GM21529 (cell line): Measurements from ENCODE around the gene RAB33A.

ENCODE experiments used
- ATAC-seq: cut with Tn5 transposase; IDR thresholded peaks from one replicate; pipeline ENCODE4 v1.9.1; 2021; ENCODE audit not compliant: unreplicated experiment

Gene RAB33A

DNA sequence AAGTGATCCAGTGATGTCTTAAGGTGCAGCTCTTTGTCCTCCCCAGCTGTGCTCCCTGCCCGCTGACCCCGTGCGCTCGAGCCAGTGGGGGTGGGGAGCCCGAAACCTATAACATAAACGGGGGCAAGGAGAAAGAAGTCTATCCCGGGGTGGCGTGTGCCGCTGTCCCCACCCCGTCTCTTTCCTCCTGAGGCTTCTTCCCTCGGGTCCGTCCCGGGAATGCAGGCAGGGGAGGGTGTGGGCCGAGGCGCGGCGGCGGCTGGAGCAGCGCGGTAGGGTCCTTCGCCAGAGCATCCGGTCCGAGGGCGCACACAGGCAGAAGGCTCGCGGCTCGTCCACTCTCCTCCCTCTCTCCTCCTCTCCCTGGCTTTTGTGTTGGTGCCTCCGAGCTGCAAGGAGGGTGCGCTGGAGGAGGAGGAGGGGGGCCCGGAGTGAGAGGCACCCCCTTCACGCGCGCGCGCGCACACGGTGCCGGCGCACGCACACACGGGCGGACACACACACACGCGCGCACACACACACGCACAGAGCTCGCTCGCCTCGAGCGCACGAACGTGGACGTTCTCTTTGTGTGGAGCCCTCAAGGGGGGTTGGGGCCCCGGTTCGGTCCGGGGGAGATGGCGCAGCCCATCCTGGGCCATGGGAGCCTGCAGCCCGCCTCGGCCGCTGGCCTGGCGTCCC is at the start of gene RAB33A:
Gene RAB33A (plus strand): TSS at position 517 of the 681 bp plus-strand sequence. CDS start 101 bp downstream, at position 618.
- no peak for ATAC-seq

DNA sequence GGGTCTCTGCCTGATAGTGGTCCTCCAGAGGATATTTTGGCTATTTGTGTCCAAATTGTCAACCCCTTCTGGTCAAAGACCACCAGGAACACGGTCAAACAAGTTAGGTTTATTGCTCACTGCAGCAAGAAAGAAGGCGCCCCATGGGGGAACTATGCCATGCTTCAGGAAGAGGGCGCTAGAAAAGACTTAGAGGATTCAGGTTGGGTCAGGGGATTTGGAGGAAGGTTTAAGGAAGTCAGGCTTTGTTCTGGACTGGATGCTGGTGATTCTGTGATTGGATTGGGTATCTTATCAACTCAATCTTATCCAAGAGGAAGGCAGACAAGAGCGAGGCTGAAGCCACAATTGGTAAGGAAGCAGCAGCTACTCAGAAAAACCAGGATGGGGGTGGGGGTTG is 47.2 kb upstream of the RAB33A start:
- ATAC-seq, result no peak

DNA sequence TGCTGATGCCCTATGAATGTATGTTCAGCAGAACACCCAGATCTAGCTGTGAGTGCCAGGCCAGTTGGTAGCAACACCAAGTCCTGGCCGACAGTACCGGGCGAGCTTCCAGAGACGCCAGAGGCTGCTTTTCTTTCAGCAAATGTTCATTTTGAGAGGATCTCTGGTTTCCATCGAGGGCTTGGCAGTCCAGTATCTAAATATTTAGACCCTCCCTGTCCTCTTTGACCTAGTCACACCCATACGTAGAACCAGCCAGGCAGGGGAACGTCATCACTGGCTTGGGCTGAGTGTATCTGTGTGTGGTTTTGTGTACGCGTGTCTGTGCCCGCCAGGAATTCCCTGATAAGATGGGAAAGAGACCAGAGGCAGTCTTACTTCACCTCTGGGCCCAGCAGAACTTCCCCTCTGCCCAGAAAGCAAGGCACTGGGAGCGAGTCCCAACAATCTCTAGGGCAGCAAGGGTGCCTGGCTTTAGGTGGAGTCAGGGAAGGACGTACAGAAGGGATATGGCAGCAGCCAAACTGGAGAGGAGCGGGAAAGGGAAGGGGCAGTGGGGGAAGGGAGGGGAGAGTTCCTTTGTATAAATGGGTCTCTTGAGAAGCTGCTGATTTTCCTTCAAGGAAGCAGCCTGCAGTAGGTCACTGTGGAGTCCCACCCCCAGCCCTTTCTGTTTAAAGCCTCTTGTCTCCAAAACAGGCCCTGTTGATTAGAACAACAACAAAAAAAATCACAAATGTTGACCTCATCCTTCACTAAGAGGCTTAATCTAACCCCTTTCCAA is 46.5 kb upstream of the RAB33A start:
- ATAC-seq, result no peak

DNA sequence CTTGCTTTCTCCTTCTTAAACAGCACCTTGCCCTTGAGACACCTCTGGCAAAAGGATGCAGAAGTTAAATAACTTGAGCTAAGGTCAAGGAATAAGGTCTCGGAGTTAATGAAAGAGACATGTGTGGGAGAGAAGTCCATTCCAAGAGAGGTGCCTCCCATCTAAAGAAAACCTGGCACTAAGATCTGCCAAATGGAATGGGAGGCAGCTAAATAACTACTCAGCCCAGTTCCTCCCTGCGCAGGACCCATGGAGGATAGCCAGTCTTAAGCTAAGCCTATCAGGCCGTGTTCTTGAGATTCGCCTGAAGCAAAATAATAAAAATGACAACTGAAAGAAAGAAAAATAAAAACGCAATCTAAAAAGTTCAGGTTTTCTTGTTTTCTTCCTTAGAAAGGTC is 40.8 kb upstream of the RAB33A start:
- ATAC-seq, result no peak

DNA sequence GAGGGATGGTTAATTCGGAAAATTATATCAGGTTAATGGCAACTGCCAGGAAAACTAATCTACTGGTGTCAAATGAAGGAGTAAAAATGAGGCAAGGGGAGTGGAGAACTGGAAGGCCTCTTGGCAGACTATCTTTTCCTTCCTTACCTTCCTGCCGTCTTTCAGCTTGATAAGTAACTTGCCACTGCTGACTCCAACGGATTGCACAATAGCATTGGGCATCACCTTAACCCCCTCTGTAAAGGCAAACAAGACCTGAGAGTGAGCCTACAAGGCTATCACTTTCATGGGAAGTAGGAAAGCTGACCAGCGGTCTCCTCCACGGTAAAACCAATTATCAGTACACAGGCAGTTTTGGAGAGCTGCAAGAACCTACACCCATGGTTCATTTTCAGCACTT is 35.3 kb upstream of the RAB33A start:
- ATAC-seq, result no peak

DNA sequence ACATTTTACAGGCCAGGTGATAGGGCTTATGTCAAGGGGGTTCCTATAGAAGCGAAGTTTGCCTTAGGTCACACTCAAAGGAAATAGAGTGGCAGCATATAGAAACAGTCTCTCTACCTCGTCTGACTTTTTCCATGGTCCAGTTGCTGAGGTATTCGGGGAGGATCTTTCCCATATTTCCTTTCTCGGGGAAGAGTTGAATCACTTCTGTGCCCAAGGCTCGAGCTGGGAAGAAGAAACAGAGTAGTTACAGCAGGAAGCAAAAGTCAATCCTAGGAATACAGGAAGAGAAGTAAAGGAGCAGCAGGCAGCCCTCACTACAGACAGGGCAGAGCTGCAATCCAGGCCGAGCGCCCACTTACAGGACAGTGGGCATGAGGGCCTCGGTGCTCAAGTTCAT is 34.8 kb upstream of the RAB33A start:
- ATAC-seq, result no peak

DNA sequence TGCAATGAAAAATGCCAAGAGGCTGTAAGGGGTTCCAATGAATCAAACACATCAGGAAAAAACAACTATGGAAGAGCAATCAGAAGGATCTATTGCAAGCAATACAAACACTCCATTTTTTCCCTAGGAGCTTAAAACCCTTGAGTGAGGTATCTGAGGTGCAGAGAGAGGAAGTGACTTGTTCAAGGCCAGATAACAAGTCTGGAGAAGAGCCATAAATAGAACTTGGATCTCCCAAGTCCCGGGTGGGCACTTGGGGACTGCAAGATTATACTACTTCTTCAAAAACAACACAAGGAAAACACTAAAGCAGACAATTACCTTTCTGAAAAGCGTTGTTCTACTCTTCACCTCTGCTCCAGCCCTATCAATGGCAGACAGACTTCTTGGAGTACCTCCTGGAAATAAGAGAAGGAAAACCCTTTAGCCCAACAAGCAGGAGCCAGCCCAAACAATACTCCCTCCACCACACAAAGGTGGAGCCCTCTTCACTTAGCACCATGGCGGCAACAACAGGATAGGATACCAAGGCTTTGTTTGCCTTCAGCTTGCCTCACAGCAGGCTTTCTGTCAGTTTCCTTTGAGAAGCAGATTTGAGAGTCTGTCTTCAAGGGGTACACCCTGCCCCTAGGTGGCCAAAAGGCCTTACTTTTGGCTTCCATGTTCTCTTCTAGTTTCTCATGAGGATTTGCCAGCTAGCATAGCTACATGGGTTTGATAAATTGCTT is 32.1 kb upstream of the RAB33A start:
- no peak for ATAC-seq

DNA sequence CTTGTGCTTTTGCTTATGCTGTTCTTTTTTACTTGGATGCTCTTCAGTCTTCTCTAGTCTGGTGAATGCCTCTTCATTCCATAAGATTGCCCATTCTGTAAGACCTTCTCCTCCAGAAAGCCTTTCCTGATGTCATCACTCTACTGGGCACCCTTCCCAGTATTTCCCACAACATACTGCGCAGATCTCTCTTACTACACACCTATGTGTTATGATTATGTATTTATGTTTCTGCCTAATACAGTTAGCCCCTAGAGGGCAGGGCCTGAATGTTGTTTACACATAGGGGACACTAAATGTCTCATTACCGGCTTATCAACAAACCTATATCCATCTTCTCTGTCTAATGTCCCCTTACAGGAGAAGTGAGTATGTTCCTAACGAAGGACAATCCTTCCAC is 27.3 kb upstream of the RAB33A start:
- ATAC-seq, result no peak

DNA sequence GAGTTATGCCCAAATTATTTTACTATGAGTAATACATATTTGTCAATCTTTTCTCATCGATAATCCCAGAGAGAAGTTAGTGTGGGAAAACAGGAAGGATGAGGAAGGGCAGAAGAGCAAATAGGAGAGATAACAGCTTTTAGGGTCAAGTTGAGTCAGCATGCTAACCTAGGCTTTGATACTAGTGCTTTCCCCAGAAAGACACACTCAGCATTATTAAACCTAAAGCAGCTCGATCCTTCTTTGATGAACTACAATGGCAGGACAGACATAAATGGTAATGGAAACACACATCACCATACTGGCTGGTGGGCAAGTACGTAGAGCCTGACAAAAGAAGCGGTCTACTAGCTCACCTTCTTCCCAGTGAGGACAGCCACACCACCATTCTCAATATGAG is 26.6 kb upstream of the RAB33A start:
- no peak for ATAC-seq

DNA sequence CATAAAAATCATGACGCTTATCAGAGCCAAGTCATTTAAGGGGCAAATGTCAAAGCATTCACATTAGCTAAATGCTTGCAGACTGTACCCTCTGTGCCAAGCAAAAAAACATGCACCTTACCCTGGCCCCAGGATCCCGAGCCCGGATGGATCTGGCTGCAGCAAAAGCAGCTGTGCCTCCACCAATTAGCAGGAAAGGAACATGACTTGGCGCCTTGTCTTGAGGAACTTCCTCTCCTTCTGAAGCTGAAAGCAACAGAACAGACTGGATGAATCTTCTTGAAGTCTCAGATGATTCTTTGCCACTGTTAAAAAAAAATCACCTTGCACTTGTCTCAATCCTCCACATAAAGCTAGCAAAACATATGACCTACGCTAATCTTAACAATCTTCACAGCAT is 24.1 kb upstream of the RAB33A start:
- ATAC-seq, result no peak

DNA sequence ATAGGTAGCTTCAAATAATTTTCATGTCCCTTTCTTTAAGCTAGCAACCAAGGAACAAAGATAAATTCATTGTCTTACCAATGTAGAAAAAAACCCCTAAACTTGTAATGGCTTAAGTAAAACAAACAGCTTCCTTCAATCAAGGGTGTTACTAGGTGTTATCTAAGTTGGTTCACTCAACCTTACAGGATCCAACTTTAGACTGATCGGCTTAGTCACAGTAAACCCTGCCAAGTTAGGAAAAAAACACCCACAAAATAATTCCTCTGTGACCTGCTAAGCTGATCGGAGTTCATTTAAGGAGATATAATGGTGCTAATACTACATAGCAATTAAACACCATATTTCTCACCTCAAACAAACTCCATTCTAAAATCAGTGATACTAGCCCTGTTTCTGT is 16.2 kb upstream of the RAB33A start:
- no peak for ATAC-seq

DNA sequence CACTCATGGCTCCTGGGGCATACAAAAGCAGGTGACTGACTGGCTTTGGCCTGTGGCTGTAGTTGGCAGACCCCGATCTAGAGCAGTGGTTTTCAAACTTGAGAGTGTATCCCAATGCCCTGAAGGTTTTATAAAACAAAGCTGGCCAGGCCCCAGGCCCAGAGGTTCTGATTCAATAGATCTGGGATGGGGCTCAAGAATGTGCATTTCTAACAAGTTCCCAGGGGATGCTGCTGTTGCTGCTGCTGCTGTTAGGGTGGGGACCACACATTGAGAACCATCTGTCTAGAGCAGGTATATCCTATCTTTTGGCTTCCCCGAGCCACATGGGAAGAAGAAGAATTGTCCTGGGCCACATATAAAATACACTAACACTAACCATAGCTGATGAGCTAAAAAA is 13.5 kb upstream of the RAB33A start:
- ATAC-seq, result no peak

DNA sequence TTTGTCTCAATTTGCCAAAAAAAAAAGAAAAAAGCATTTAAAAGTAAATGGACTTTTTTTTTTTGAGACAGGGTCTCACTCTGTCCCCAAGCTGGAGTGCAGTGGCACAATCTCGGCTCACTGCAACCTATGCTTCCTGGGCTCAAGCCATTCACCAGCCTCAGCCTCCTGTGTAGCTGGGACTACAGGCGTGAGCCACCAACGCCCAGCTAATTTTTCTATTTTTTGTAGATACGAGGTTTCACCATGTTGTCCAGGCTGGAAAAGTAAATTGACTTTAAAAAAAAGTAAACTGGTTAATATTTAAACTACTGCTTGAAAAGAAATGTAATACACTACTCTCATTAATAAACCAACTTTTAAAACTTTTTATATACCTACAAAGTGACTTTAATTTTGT is 12.0 kb upstream of the RAB33A start:
- no peak for ATAC-seq

DNA sequence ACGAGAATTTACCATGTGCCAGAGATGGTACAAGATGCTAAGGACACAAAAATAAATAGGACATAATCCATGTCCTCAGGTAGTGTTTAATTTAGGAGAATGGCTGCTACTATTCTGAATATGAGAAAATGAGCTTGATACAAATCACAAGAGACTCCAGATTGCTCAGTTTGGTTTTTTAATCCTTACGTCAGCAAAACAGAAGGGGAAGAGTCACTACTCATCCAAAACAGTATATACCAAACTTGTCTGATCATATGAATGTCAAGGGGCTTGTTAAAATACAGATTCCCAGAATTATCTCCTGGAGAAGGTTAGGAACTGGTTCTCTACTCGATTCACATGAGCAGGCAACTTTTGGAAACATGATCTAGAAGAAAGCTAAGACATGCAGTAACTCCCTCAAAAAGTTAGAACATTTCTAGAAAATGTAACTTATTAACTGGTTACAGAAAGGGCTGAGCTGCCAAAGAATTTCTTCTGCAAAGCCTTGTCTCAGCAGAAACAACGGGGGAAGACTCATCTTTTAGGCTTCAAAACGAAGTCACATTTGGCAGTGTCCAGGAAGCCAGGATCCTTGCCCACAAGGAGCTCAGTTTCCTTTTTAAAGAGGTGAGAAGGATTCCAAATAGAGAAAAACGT is 9.5 kb upstream of the RAB33A start:
- ATAC-seq, result no peak

DNA sequence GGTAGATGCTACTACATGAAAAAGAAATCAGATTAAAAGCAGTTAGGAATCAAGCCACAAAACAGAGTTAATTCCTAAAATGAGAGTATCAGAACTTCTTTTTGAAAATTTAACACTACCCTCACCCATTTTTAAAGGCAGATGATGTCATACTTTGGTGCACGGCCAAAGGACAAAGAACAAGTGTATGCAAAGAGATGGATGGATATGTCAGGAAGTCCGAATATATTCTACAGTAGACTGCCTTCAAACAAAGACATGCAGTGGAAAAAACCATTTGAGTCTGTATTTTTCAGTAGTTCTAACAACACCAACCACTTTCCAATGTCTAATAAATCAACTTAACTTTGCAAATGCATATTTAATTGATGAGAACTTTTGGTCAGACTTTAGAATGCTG is 8.4 kb upstream of the RAB33A start:
- no peak for ATAC-seq

DNA sequence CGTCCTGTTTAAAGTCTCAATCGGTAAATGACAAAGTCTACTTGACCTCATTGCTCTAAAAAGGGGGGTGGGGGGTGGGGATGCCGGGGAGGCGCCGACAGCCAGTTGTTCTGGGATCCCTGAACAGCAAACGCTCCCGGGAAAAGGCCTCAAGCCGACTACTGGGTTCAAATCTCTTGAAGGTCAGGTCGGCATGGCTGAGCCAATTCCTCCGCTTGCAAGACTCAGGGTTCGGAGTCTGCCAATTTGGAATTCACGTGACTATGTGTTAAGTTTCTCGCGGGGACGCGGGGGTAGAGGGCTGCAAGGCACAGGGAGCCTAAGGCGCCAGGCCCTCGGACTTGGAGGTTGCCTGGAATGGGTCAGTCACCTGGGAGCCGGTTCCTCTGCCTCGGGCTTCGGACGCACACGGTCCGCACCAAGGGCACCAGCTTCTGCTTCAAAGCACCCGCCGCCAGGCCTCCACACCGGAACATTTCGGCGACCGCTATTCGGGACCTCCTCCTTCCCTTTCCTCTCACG is 6.5 kb upstream of the RAB33A start:
- ATAC-seq, result no peak

DNA sequence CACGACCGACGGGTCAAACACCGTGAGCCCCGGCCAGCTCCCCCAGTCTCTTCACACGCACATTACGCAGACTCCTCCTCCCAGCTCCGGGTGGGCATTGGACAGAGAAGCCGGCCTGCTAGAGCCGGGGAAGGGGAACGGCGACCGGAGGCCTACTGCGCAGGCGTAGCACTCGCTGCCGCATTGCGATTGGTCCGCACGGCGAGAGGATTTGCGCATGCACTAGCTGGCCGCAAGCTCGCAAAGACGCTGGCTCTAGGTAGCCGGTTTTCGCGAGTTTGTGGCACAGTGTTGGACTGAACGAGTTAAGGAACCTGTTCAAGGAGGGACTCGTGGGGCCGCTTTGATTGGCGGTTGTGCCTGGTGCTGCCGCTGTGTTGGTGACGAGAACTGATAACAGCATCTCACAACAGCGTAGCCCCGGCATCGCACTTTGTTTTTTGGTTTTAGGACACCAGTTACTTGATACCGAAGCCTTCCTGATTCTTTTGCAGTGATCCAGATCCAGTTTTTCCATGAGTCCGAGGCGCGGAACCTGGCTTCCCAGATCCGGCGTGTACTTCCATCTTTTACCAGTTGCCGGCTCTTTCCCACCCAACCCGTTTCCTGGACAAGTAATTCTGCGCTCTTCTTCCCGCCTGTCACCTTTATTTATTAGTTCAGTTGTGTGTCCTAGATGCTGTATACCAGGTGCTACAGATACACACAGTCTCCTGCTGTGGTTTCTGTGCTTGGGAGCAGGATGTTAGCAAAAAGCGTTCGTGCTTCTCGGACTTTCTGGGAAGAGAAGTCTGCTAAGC is 5.9 kb upstream of the RAB33A start, which contains the start of gene AIFM1:
Gene AIFM1 (minus strand): TSS at position 139 of the 800 bp plus-strand sequence. CDS start 185 bp downstream, outside the sequence.
- ATAC-seq, result peak; percentile 87

DNA sequence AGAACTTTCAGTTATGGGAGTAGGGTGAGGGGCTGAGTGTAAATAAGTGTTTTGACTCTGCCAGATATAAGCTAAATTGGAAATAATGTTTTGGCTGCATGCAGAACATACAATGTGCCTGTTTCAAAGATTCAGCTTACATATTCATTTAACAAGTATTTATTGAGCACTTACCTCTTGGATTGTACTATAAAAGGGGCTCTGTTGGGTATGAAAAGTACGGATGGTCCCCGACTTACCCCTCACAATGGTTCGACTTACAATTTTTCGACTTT is 5.3 kb upstream of the RAB33A start:
- ATAC-seq, result no peak

DNA sequence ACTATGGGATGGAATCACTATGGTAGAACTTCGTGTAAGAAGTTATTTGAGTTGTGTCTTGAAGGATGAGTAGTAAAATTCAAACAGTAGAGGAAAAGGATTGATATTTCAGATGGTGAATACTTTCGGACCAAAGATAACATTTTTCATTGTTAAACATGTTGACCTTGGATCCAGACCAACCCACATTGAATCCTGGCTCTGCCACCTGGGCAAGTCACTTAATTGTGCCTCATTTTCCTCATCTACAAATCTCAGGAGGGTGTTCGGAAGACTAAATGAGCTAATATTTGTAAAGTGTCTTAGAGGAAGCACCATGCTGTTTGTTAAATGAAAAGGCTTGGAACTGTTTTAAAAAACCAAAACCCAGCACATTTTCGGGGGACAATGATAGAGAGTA is 4.7 kb upstream of the RAB33A start:
- no peak for ATAC-seq

DNA sequence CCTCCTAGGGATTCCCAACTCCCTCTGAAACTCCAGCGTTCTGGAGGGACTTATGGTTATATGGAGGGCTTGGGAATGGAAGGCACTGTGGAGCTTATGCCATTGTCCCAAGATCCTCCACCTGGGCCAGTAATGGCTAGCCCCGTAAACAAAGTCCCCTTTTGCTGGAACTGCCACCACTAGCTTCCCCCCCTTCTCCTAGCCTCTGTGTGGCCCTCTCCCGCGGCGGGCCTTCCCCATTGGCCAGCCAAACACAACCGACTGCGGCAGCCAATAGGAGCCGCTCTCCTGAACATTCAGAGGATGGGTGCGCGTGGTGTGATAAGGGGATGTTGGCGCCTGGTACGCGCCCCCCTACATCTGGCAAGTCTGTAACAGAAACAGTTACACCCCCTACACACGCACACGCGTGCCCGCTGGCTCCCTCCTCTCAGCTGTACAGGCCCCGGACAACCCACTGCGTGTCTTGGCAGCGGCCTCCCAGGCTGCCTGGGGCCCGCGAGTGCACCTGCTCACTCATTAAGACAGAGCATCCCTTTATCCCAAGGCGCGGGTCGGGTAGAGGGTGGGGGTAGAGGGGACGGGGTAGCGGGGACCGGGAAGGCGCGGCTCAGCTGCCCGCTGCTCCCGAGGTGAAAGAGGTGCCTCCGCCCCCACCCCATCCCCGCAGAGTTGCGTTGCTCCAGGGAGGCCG is 863 bp upstream of the RAB33A start:
- ATAC-seq, result peak; percentile 77
